Endothelial cell of umbilical vein (primary cell): ENCODE measurements around the gene ANKRD28. TPM values are rescaled to one million over a fixed set of nuclear protein-coding genes. Genes with fewer than 3 reads are reported as not detected.

Source experiments
- BruUV-seq: library from RNA; stranded (reverse); fragments of 400-500 nt; replicated peaks from 2 replicates; lab custom pipeline; 2021; lab: Mats Ljungman, UMichigan
- CTCF ChIA-PET: fragments of 300-600, 350-600 bp; sonication (Branson Sonifier 250); formaldehyde crosslinking; loops from one replicate; lab custom pipeline; 2021; ENCODE audit warnings: antibody characterized with exemption, inconsistent platforms; lab: Charles Lee
- POLR2A ChIA-PET: fragments of 300-600, 350-600 bp; sonication (Branson Sonifier 250); formaldehyde crosslinking; loops from one replicate; lab custom pipeline; 2021; ENCODE audit warnings: antibody characterized with exemption, inconsistent platforms; lab: Charles Lee
- DNase-seq: peaks from one replicate; pipeline ENCODE4 v3.0.0-alpha.2; 2011; ENCODE audit warnings: low read depth, low spot score
- FAIRE-seq: peaks from 2 replicates; lab custom pipeline; 2011; peaks lifted over from hg19 to GRCh38; lab: Jason Lieb, UNC
- H2AFZ ChIP-seq: 2 replicates; pipeline ENCODE4 v1.6.0; 2012; ENCODE audit warnings: low read depth, low read length, control low read depth, inconsistent platforms
- H3K27ac ChIP-seq: 2 replicates; pipeline ENCODE4 v1.5.1; 2011; ENCODE audit warnings: low read depth, mild to moderate bottlenecking, control low read depth, low read length, moderate library complexity; ENCODE audit not compliant: insufficient read depth
- H3K27me3 ChIP-seq, 2 experiments: 2 replicates each; pipeline versions ENCODE4 v1.6.0 to v1.6.1; 2011; ENCODE audit warnings: low read length in 2 of 2, mixed read lengths in 1 of 2; ENCODE audit not compliant: control insufficient read depth in 2 of 2, insufficient read depth in 2 of 2
- H3K36me3 ChIP-seq, 2 experiments: 2 replicates in 1 of 2; 3 replicates in 1 of 2; pipeline ENCODE4 v1.5.1; 2011; ENCODE audit warnings: low read length in 2 of 2, mild to moderate bottlenecking in 1 of 2, moderate library complexity in 1 of 2; ENCODE audit not compliant: control insufficient read depth in 2 of 2, insufficient read depth in 2 of 2; ENCODE audit errors: extremely low read depth in 1 of 2
- H3K4me1 ChIP-seq: 3 replicates; pipeline ENCODE4 v1.5.1; 2011; ENCODE audit warnings: mild to moderate bottlenecking, low read length; ENCODE audit not compliant: control insufficient read depth, insufficient read depth; ENCODE audit errors: extremely low read depth
- H3K4me2 ChIP-seq: 2 replicates; pipeline ENCODE4 v1.6.1; 2011; ENCODE audit warnings: low read length, control low read depth, mixed read lengths; ENCODE audit not compliant: insufficient read depth
- H3K4me3 ChIP-seq, 3 experiments: fragments of 200-600 bp in 1 of 3; sonication (generic), shearing (Covaris generic) in 1 of 3; replicated peaks in 1 of 3; 2 replicates each; pipeline ENCODE4 v1.5.1; 2011 to 2016; ENCODE audit warnings: control low read depth in 3 of 3, low read length in 3 of 3, mild to moderate bottlenecking in 2 of 3, inconsistent platforms in 1 of 3, low read depth in 1 of 3, moderate library complexity in 1 of 3; ENCODE audit not compliant: insufficient read depth in 1 of 3
- H3K79me2 ChIP-seq: 2 replicates; pipeline ENCODE4 v1.6.0; 2012; ENCODE audit warnings: low read length, inconsistent platforms; ENCODE audit not compliant: control insufficient read depth, insufficient read depth
- H3K9ac ChIP-seq: replicated peaks from 2 replicates; pipeline ENCODE3; 2011; ENCODE audit warnings: low read length, control low read depth; ENCODE audit not compliant: insufficient read depth; ENCODE audit errors: extremely low read depth
- H3K9me1 ChIP-seq: replicated peaks from 3 replicates; pipeline ENCODE4 v1.6.0; 2011; ENCODE audit warnings: mild to moderate bottlenecking, low read length; ENCODE audit not compliant: control insufficient read depth, insufficient read depth; ENCODE audit errors: extremely low read depth
- H3K9me3 ChIP-seq: replicated peaks from 2 replicates; pipeline ENCODE4 v1.5.1; 2012; ENCODE audit warnings: low read length, inconsistent platforms; ENCODE audit not compliant: control insufficient read depth, insufficient read depth
- H4K20me1 ChIP-seq: replicated peaks from 2 replicates; pipeline ENCODE3; 2011; ENCODE audit warnings: mild to moderate bottlenecking, low read length; ENCODE audit not compliant: control insufficient read depth, insufficient read depth; ENCODE audit errors: extremely low read depth
- EZH2 ChIP-seq: IDR thresholded peaks from 2 replicates; pipeline ENCODE4 v1.6.1; 2012; ENCODE audit warnings: borderline replicate concordance, low read depth, mild to moderate bottlenecking, moderate library complexity, low read length, inconsistent platforms; ENCODE audit not compliant: severe bottlenecking
- FOS ChIP-seq: IDR thresholded peaks from 2 replicates; pipeline ENCODE4 v1.6.1; 2011; ENCODE audit warnings: mild to moderate bottlenecking, low read length, moderate library complexity, borderline replicate concordance; ENCODE audit not compliant: insufficient read depth
- GATA2 ChIP-seq: IDR thresholded peaks from 2 replicates; pipeline ENCODE4 v1.7.0; 2011; ENCODE audit warnings: low read depth, mild to moderate bottlenecking, moderate library complexity, mixed read lengths, low read length; ENCODE audit not compliant: insufficient read length, insufficient read depth
- JUN ChIP-seq: IDR thresholded peaks from 2 replicates; pipeline ENCODE4 v1.6.1; 2011; ENCODE audit warnings: borderline replicate concordance, low read depth; ENCODE audit not compliant: insufficient read length, insufficient read depth
- MYC ChIP-seq: IDR thresholded peaks from one replicate; pipeline ENCODE4 v1.6.1; 2011; ENCODE audit warnings: mild to moderate bottlenecking, low read depth, low read length
- POLR2A ChIP-seq: IDR thresholded peaks from 2 replicates; pipeline ENCODE4 v1.6.1; 2012; ENCODE audit warnings: low read depth, mild to moderate bottlenecking, control low read depth, low read length
- POLR2AphosphoS5 ChIP-seq: IDR thresholded peaks from 2 replicates; pipeline ENCODE4 v1.6.1; 2012; ENCODE audit warnings: low read depth, mild to moderate bottlenecking, control low read depth, low read length, moderate library complexity; ENCODE audit not compliant: insufficient read depth
- dilution Hi-C: fragments of 300-500 bp; cut with MboI; formaldehyde crosslinking; loops from one replicate; pipeline ENCODE4 v1.15.0; 2019; ENCODE audit warnings: low sequenced_read_pairs; ENCODE audit not compliant: extremely low pct_ligation_motif_present
- intact Hi-C: fragments of 100-400 bp; cut with micrococcal nuclease; formaldehyde crosslinking; loops from one replicate; pipeline ENCODE4 v1.10.0; 2022
- polyA plus RNA-seq, 4 experiments: library from polyadenylated mRNA; depleted of rRNA in 3 of 4; stranded (reverse) in 3 of 4; unstranded in 1 of 4; fragments of >200 nt; gene quantifications; 2 replicates each; pipeline versions ENCODE4 v1.2.1 to v1.2.3, GENCODE V29; 2011 to 2012; ENCODE audit warnings: missing spikeins in 1 of 4
- total RNA-seq: library from RNA; stranded (reverse); gene quantifications from 2 replicates; pipeline ENCODE4 v1.2.3, GENCODE V29; 2021
- TF ChIP-seq, protein P1 (sequence below): IDR thresholded peaks from 2 replicates; pipeline ENCODE4 v1.6.1; 2011; ENCODE audit not compliant: insufficient read depth, insufficient read length
- TF ChIP-seq, protein P2 (sequence below), 2 donors: IDR thresholded peaks; 1 replicate in 1 of 2; 2 replicates in 1 of 2; pipeline ENCODE4 v1.5.1; 2011; ENCODE audit warnings: low read length in 2 of 2, mild to moderate bottlenecking in 2 of 2, moderate library complexity in 2 of 2, control low read depth in 1 of 2, inconsistent platforms in 1 of 2, low read depth in 1 of 2; ENCODE audit not compliant: insufficient read depth in 1 of 2; ENCODE audit errors: extremely low read depth in 1 of 2

ANKRD28 gene
- total and polyA plus RNA-seq, 2 donors (not counting 3 experiments of a cell fraction or from before 2014, with no cell fraction given), result 36.7 to 97.3 TPM

DNA sequence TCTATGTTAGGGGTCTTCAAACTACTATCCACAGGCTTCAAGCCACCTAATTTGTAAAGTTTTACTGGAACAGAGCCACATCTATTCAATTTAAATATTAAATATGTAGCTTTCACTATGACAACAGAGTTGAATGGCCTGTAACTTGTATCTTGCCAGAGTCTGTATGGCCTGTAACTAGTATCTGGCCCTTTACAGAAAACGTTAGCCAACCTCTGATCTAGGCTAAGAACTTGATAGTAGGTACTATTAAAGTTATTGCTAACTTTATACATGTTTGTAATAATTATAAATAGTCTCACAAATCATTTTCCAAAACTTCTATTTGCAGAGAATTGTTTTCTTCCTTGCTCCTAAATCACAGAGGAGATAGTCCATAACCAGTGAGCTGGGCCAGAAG is 40.0 kb downstream of the ANKRD28 start:
- no peak overlapping the region for H3K4me3 ChIP-seq
- no peaks in the 10 kb centered on the region for H3K9me3 ChIP-seq
- no peak overlapping the region for H3K4me2 ChIP-seq
- TF ChIP-seq, protein P1, sequence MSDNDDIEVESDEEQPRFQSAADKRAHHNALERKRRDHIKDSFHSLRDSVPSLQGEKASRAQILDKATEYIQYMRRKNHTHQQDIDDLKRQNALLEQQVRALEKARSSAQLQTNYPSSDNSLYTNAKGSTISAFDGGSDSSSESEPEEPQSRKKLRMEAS, result no peak
- TF ChIP-seq FOS, result no peak
- no peak for TF ChIP-seq MYC
- TF ChIP-seq GATA2, result no peak
- TF ChIP-seq, protein P2, sequence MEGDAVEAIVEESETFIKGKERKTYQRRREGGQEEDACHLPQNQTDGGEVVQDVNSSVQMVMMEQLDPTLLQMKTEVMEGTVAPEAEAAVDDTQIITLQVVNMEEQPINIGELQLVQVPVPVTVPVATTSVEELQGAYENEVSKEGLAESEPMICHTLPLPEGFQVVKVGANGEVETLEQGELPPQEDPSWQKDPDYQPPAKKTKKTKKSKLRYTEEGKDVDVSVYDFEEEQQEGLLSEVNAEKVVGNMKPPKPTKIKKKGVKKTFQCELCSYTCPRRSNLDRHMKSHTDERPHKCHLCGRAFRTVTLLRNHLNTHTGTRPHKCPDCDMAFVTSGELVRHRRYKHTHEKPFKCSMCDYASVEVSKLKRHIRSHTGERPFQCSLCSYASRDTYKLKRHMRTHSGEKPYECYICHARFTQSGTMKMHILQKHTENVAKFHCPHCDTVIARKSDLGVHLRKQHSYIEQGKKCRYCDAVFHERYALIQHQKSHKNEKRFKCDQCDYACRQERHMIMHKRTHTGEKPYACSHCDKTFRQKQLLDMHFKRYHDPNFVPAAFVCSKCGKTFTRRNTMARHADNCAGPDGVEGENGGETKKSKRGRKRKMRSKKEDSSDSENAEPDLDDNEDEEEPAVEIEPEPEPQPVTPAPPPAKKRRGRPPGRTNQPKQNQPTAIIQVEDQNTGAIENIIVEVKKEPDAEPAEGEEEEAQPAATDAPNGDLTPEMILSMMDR (IDR thresholded peaks at IDR 0.05; ENCODE audit: extremely low read depth in 1 of 2, insufficient read depth in 1 of 2, low read depth in 1 of 2, low read length in 2 of 2), result no peak
- no peak for TF ChIP-seq EZH2
- TF ChIP-seq POLR2A, result no peak
- TF ChIP-seq JUN, result no peak
- TF ChIP-seq POLR2AphosphoS5, result no peak
- POLR2A ChIA-PET, result no interaction called here
- FAIRE-seq (no peak), DNase-seq (no peak)
- peaks cover 0 to 2% of the 10 kb centered on the region in 2 experiments for H3K36me3 ChIP-seq
- dilution Hi-C loops, result no loop called here
- H3K79me2 ChIP-seq, result peaks cover 16% of the 10 kb centered on the region
- H2AFZ ChIP-seq, result no peak overlapping the region
- H3K27ac ChIP-seq, result no peak overlapping the region
- peaks cover 2% of the 10 kb centered on the region for H3K4me1 ChIP-seq
- CTCF ChIA-PET, result interaction anchor here (1.7 kb wide), 1 partner anchor 39 kb away, joined by 4 read pairs; no protein-coding TSS in a partner anchor
- no peaks in the 10 kb centered on the region for H3K9me1 ChIP-seq
- no TSS peak for BruUV-seq
- H4K20me1 ChIP-seq, result no peaks in the 10 kb centered on the region
- H3K9ac ChIP-seq, result no peak overlapping the region
- no peaks in the 10 kb centered on the region for H3K27me3 ChIP-seq
- intact Hi-C loops, result no loop called here
